Skeletal muscle satellite cell (primary cell): ENCODE results near the gene ZNF292.
"Not testable (repeated sequence)": the region's sequence is repeated elsewhere in the genome, so short reads cannot be mapped to it uniquely, and the experiment has no call there.

Source experiments
- H3K27me3 ChIP-seq: 2 replicates; pipeline ENCODE4 v1.7.0; 2013; ENCODE audit warnings: low read length; ENCODE audit not compliant: control insufficient read depth, insufficient read depth
- H3K36me3 ChIP-seq: 2 replicates; pipeline ENCODE4 v1.7.0; 2013; ENCODE audit warnings: mild to moderate bottlenecking, control low read depth, low read length; ENCODE audit not compliant: insufficient read depth
- H3K4me1 ChIP-seq: 2 replicates; pipeline ENCODE4 v1.7.0; 2013; ENCODE audit warnings: low read length; ENCODE audit not compliant: control insufficient read depth, insufficient read depth
- H3K4me2 ChIP-seq: 2 replicates; pipeline ENCODE4 v1.7.0; 2013; ENCODE audit warnings: mild to moderate bottlenecking, low read length
- H3K4me3 ChIP-seq: 2 replicates; pipeline ENCODE4 v1.7.0; 2013; ENCODE audit warnings: low read length
- H3K9ac ChIP-seq: 2 replicates; pipeline ENCODE4 v1.7.0; 2013; ENCODE audit warnings: mild to moderate bottlenecking, low read depth, low read length, moderate library complexity
- H3K9me3 ChIP-seq: replicated peaks from 2 replicates; pipeline ENCODE4 v1.7.0; 2013; ENCODE audit warnings: mild to moderate bottlenecking, control low read depth, low read length

The ZNF292 gene

DNA sequence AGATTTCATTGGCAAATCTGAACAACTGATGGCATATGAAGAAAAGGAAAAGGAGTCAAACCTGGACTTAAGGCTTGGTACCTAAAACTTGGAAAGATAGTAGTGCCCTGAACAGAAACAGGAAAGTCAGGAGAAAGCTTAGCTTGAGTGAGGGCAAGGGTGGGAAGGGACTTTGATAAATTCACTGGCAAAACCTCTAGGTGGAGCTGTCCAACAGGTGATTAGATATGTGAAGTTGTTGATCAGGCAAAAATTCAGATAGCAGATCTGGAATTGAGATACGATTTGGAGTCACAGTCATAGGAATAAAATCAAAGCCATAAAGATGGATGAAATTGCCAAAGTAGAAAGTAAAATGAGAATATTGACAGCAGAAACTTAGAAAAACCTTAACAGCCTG is 16.1 kb upstream of the ZNF292 start:
- Histone ChIP-seq H3K4me1 (no peaks in the 10 kb centered on the region), H3K36me3 (no peaks in the 10 kb centered on the region), H3K4me2 (no peak overlapping the region), H3K9me3 (no peaks in the 10 kb centered on the region), H3K27me3 (peaks cover 24% of the 10 kb centered on the region), H3K9ac (no peak overlapping the region), H3K4me3 (no peak overlapping the region)

DNA sequence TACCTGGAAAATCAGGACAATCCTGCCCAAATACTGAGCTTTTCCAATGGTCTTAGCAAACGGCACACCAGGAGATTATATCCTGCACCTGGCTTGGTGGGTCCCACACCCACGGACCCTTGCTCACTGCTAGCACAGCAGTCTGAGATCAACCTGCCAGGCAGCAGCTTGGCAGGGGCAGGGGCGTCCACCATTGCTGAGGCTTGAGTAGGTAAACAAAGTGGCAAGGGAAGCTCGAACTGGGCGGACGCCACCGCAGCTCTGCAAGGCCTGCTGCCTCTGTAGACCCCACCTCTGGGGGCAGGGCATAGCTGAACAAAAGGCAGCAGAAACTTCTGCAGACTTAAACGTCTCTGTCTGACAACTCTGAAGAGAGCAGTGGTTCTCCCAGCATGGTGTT is 15.4 kb upstream of the ZNF292 start:
- peaks cover 23% of the 10 kb centered on the region for H3K27me3 ChIP-seq
- H3K4me2 ChIP-seq, H3K9ac ChIP-seq, H3K4me1 ChIP-seq, H3K36me3 ChIP-seq, H3K9me3 ChIP-seq, H3K4me3 ChIP-seq: not testable (repeated sequence)

DNA sequence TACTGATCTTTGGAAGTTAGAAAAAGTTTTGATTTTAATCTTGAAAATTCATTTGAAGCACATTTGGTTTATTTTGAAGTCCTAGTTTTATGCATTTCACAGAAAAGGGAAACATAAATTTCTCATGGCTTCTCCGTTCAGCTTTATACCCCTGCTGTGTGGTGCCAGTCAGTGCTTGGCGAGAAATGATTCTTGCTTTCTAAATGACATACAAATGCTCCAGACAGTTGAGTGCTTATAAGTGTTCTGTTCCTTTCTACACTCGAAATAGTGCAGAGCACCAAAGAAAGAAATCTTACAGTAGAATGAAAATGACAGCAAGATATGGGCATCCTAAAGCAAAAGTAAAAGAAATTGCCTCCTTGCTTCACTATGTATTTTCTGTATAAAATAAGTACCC is 9.0 kb upstream of the ZNF292 start:
- peaks cover 19% of the 10 kb centered on the region for H3K27me3 ChIP-seq
- H3K4me3 ChIP-seq = no peak overlapping the region
- H3K4me1 ChIP-seq = peaks cover 2% of the 10 kb centered on the region
- no peak overlapping the region for H3K9ac ChIP-seq
- H3K36me3 ChIP-seq = no peaks in the 10 kb centered on the region
- H3K9me3 ChIP-seq = no peaks in the 10 kb centered on the region
- H3K4me2 ChIP-seq = no peak overlapping the region

DNA sequence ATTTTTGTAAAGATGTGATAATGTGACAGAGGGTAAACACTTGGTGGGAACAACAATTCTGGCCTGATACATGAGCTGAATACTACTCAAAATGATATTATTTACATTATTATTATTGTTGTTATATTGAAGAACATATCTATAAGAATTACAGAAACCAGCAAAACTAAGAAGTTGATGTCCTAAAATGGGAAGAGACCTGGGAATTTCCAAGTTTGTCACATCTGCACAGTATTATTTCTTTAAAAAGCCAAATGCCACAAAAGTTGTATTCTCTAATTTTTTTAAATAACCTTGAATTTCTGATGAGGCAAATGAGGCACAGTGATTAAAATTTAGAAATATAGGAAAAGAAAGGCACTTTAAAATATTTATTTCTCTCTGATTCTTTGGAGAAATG is 5.0 kb upstream of the ZNF292 start:
- no peak overlapping the region for H3K4me3 ChIP-seq
- H3K27me3 ChIP-seq = peaks cover 19% of the 10 kb centered on the region
- no peaks in the 10 kb centered on the region for H3K36me3 ChIP-seq
- no peaks in the 10 kb centered on the region for H3K9me3 ChIP-seq
- H3K4me2 ChIP-seq = no peak overlapping the region
- H3K9ac ChIP-seq = no peak overlapping the region
- H3K4me1 ChIP-seq = peaks cover 29% of the 10 kb centered on the region

DNA sequence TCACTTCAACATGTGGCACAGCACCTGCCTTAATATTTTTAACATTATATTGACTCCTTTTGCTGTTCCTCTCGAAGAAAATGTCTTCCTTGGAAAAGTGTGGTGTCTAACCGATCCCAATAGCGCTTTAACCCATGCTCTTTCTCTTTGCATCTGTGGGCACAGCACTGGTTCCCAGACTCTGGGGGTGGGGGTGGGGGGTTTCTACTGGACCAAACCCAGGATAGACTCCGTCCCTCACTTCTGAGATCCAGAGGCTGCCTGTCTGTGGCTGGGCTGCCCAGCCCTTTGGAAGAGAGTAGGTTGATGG is 3.9 kb upstream of the ZNF292 start:
- H3K36me3 ChIP-seq = no peaks in the 10 kb centered on the region
- H3K9me3 ChIP-seq = no peaks in the 10 kb centered on the region
- H3K4me3 ChIP-seq = peak overlapping the region; percentile 67
- H3K4me1 ChIP-seq = peaks cover 29% of the 10 kb centered on the region
- peaks cover 11% of the 10 kb centered on the region for H3K27me3 ChIP-seq
- peak overlapping the region; percentile 81 for H3K4me2 ChIP-seq
- peak overlapping the region; percentile 86 for H3K9ac ChIP-seq

DNA sequence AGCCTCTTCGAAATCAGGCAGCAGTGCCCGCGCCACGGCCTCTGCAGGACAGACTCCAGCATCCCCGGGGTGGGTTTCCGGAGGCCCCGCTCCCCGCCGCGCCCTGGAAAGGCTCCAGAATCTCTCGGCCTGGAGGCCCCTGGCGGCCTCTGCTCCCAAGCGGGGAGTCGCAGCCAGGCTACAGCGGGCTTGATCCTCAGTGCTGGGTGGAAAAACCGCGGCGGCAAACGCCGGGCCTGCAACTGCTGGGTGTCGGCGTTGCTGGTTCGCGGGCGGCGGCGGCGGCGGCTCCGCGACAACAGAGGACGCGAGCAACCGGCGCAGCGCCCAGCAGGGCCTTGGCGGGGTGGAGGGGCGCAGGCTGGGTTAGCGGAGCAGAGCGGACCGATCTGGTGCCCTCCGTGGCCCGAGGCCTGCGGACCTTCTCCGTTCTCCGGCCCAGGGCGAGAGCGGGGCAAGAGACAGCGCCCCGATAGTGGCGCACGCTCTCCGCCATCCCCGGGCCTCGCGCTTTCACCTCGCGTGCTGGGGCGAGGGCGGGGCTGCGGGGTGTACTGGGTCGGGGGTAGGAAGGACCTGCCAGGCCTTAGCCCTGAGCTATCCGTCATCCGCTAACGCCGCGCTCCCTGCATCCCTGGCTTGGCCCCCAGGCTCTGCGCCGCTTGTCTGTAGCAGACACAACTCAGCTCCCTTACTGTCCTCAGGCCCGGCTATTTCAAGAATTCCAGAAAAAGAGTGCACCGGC is 3.4 kb upstream of the ZNF292 start:
- H3K9ac ChIP-seq = peak overlapping the region; percentile 86
- peaks cover 10% of the 10 kb centered on the region for H3K27me3 ChIP-seq
- H3K36me3 ChIP-seq = no peaks in the 10 kb centered on the region
- H3K4me1 ChIP-seq = peaks cover 29% of the 10 kb centered on the region
- H3K4me3 ChIP-seq = peak overlapping the region; percentile 67
- H3K9me3 ChIP-seq = no peaks in the 10 kb centered on the region
- H3K4me2 ChIP-seq = peak overlapping the region; percentile 81

DNA sequence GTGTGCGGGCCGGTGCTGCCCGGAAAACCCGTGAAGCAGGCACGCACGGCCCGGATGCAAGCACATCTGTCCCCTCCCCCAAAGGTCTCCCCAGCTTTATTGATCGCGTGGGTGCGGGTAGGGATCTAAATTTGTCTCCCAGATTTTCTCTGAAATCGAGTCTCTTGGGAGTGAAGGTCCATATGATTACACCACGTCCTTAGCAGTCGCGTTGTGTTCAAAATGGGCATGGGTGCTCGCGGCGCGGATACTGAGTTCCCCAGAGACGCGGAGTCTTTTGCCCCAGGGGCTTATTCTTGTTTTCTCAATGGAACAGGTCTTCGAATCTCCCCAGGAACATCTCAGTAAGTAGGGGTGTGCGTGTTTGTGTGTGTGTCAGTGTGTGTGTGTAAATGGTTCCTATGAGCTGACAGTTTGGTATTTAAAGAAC is 2.8 kb upstream of the ZNF292 start:
- no peaks in the 10 kb centered on the region for H3K36me3 ChIP-seq
- no peaks in the 10 kb centered on the region for H3K9me3 ChIP-seq
- H3K4me2 ChIP-seq = peak overlapping the region; percentile 81
- peak overlapping the region; percentile 67 for H3K4me3 ChIP-seq
- H3K27me3 ChIP-seq = peaks cover 4% of the 10 kb centered on the region
- peak overlapping the region; percentile 86 for H3K9ac ChIP-seq
- H3K4me1 ChIP-seq = peaks cover 29% of the 10 kb centered on the region

DNA sequence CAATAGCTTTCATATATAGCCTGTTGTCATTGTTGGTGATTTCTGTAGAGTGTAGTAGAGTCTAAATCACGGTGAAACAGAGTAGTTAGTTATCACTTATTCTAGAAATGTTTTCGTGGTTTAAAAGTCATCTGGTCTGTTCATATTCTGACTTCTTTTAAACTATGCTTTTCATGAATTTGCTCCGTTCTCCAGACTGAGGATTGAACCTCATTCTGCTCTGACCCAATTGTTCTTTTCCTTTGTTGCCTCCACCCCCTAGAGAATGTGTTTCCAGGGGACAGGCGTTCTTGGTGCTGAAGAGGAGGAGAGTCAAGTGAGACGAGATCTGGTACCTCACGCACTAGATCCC is 748 bp upstream of the ZNF292 start:
- H3K9ac ChIP-seq = peak overlapping the region; percentile 83
- H3K4me2 ChIP-seq = peak overlapping the region; percentile 85
- H3K4me3 ChIP-seq = peak overlapping the region; percentile 78
- no peaks in the 10 kb centered on the region for H3K36me3 ChIP-seq
- H3K27me3 ChIP-seq = no peaks in the 10 kb centered on the region
- no peaks in the 10 kb centered on the region for H3K9me3 ChIP-seq
- peaks cover 29% of the 10 kb centered on the region for H3K4me1 ChIP-seq

DNA sequence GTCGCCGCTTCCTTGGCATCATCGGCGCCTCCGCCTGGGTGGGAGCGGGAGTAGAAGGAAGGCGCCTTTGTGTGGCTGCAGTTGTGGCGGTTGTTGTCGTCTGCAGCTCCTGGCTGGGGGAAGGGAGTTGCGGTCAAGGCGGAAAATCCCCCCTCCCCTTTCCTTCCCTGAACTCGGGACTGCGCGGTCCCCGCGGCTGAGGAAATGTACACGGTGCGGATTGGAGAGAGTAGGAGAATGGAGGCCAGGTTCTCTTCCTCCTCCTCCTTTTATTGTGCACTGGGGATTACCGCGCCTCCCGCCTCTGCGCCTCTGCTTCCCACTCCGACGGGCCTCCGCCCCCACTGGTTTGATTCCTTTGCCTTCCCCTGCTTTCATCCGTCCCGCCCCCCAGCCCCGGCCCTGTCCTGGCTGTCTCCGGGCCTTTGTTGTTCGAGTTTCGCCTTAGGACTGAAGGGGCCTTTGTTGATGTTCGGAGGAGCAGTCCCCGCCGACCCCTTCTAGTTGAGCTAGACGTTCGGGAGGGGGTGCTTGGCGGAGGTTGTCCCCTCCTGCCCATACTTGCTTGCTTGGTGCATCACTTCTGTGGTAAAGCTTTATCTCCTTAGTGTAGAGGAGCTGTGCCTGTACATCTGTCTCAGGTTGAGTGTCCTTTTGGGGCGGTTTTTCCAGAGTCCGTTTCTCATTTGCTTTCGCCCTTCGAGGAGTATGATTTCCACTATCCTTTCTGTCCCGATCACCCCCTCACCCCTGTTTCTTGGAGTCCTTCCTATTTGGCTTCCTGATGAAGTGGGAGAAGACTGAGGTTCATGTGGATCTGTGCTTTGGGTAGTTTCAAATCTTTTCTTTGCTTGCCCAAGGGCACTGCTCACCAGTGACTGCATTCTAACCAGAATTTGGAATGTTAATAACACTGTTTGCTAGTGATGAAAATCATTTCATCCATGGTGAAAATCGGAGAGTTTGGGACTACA is 764 bp downstream of the ZNF292 start:
- no peaks in the 10 kb centered on the region for H3K36me3 ChIP-seq
- H3K4me3 ChIP-seq = peak overlapping the region; percentile 78
- H3K4me1 ChIP-seq = peaks cover 29% of the 10 kb centered on the region
- no peaks in the 10 kb centered on the region for H3K27me3 ChIP-seq
- peak overlapping the region; percentile 85 for H3K4me2 ChIP-seq
- peak overlapping the region; percentile 83 for H3K9ac ChIP-seq
- no peaks in the 10 kb centered on the region for H3K9me3 ChIP-seq

DNA sequence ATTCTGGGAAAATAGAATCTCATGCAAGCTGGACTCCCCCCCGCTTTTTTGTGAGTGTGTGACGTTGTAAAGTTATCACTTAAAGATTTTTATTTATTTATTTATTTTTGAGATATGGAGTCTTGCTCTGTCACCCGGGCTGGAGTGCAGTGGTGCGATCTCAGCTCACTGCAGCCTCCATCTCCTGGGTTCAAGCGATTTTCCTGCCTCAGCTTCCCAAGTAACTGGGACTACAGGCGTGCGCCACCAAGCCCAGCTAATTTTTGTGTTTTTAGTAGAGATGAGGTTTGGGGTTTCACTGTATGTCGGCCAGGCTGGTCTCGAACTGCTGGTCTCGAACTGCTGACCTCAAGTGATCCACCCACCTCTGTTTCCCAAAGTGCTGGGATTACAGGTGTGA is 2.2 kb downstream of the ZNF292 start:
- H3K4me3 ChIP-seq, H3K36me3 ChIP-seq, H3K9me3 ChIP-seq, H3K27me3 ChIP-seq: not testable (repeated sequence)
- Histone ChIP-seq H3K4me2 (peak overlapping the region; percentile 85), H3K9ac (peak overlapping the region; percentile 83), H3K4me1 (peaks cover 17% of the 10 kb centered on the region)

DNA sequence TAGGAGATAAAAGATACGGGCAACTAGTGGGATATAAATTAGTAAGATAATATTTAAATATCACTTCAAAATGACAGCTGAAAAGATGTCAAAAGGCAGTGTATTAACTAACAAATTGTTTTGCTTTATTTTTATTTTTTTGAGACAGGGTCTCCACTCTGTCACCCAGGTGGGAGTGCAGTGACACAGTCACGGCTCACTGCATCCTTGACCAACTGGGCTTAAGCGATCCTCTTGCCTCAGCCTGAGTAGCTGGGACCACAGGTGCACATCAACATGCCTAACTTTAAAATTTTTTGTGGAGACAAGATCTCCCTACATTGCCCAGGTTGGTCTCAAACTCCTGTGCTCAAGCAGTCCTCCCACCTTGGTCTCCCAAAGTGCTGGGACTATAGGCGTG is 5.9 kb downstream of the ZNF292 start:
- Histone ChIP-seq H3K4me3 (no peak overlapping the region), H3K4me2 (no peak overlapping the region), H3K4me1 (peaks cover 7% of the 10 kb centered on the region), H3K9ac (no peak overlapping the region), H3K9me3 (no peaks in the 10 kb centered on the region), H3K27me3 (no peaks in the 10 kb centered on the region), H3K36me3 (no peaks in the 10 kb centered on the region)
